GM12801 (cell line): ENCODE data around the gene ATP2B2.

ENCODE experiments used
- CTCF ChIP-seq: IDR thresholded peaks from one replicate; pipeline ENCODE4 v1.5.1; 2011; ENCODE audit warnings: control low read depth; ENCODE audit not compliant: insufficient read length; ENCODE audit errors: extremely low read depth

The ATP2B2 gene

DNA sequence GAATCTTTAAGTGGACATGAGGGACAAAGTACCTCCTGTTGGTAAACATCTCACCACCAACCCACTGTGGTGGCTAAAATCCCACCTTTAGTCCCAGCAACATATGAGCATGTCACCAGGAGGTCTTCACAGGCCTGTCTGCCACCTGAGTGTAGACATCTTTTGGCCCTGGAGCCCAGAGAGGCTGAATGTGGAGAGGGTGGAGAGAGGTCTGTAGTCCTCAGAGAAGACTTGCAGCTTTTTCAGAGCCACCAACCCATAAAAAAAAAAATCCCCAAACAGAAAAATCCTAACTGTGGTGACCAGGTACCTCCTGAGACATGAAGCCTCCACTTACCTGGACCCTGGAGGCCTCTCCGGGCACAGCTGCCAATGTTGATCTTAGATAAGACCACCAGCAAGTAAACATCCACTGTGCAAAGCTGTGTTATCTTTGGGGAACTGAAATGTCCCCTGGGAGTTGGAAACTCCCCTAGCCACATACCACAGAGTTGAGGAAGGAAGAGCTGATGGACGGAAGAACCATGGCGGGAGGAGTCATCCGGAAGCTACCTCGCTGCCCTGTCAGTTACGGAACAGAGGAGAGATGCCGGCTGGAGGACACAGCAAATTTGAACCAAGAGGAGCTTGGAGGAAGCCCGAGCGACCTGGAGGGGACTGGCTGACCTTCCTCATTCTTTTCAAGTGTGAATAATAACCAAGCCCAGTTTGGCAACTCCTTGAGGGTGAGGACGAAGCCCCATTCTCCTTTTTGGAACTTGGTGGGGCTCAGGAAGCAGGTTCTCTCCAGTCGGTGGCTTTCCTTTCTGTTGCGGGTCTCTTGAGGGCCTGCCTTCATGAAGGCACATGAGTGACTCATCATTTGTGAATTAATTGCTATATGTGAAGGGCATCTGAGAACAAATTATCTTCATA is 212.6 kb downstream of the ATP2B2 start, which contains the start of gene GHRL:
Gene GHRL, minus strand, starts transcription at position 443 of the 915 bp plus-strand sequence. CDS start 2,767 bp downstream, outside the sequence.
- no peak for TF ChIP-seq CTCF

GRCh38 chr3:10291641-10292040 is 213.7 kb downstream of the ATP2B2 start:
- no peak for TF ChIP-seq CTCF

DNA sequence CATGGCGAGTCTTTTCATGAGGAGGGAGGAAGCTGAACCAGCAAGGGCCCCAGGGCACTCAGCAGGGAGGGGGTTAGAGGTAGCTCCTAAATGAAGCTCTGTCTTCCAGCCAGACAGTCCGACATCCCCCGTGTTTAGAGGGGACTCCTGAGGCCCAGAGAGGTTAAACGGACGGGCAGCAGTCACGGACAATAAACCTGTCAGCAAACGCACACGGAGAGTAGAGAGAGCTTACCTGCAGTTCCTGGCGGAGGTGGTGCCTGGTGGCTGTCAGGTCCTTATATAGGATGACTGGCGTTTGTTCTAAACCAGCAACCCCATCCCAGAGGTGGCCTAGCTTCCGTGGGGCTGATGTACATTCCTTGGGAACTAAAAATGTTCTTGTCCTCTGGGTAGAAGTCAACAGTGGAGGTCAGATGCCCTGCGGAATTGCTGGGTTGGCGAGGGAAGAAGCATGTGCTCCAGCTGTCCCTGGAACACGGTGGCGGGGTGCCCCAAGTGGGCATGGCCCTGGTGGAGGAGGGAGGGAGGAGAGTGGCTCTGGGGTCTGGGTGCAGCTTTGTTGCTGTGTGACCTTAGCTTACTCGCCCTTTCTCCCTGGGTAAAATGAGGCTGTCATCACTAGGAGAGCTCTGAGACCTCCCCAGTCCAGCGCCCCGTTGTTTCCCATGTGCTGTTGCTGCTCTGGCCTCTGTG is 214.8 kb downstream of the ATP2B2 start:
- no peak for TF ChIP-seq CTCF

- no peak for TF ChIP-seq CTCF
Observed at GRCh38 chr3:10289787-10290355, 215.5 kb downstream of the ATP2B2 start.

- no peak for TF ChIP-seq CTCF
Observed at GRCh38 chr3:10289077-10289476, 216.3 kb downstream of the ATP2B2 start.

GRCh38 chr3:10288575-10288960 is 216.8 kb downstream of the ATP2B2 start:
- no peak for TF ChIP-seq CTCF

GRCh38 chr3:10287936-10288574 is 217.3 kb downstream of the ATP2B2 start:
- no peak for TF ChIP-seq CTCF
